GM12878 (cell line): ENCODE measurements around the gene LYRM4. TPM values are rescaled to one million over a fixed set of nuclear protein-coding genes. Genes with fewer than 3 reads are reported as not detected.

Source experiments
- ATAC-seq: fragments of 200-7000 bp; cut with Tn5 transposase; 3 replicates; pipeline ENCODE4 v1.9.1; 2020; ENCODE audit warnings: mild to moderate bottlenecking, moderate library complexity
- BruUV-seq: library from RNA; stranded (reverse); fragments of 400-500 nt; replicated peaks from 2 replicates; lab custom pipeline; 2021; lab: Mats Ljungman, UMichigan
- CTCF ChIA-PET: fragments of 300-600 bp; sonication (Branson Sonifier 250); formaldehyde crosslinking; extraction: SDS; loops from one replicate; lab custom pipeline; 2021; ENCODE audit warnings: inconsistent platforms; lab: Yijun Ruan, JAX
- POLR2A ChIA-PET: fragments of 350-600 bp; formaldehyde crosslinking; extraction: SDS; loops from one replicate; lab custom pipeline; 2021; ENCODE audit warnings: inconsistent platforms; lab: Charles Lee
- RAD21 ChIA-PET: fragments of 300-600 bp; sonication (Branson Sonifier 250); formaldehyde crosslinking; loops from one replicate; lab custom pipeline; 2023; ENCODE audit warnings: antibody characterized with exemption; ENCODE audit not compliant: unreplicated experiment; lab: Charles Lee
- SMC1A ChIA-PET: fragments of 300-600 bp; sonication (Branson Sonifier 250); formaldehyde crosslinking; loops from one replicate; lab custom pipeline; 2023; ENCODE audit not compliant: unreplicated experiment, uncharacterized antibody; lab: Charles Lee
- DNase-seq: peaks from one replicate; pipeline ENCODE4 v3.0.0-alpha.2; 2011; ENCODE audit warnings: low read depth, low spot score
- FAIRE-seq: peaks from 3 replicates; lab custom pipeline; 2011; peaks lifted over from hg19 to GRCh38; lab: Jason Lieb, UNC
- H2AFZ ChIP-seq: 2 replicates; pipeline ENCODE4 v1.6.0; 2011; ENCODE audit warnings: low read depth, low read length, control low read depth; ENCODE audit not compliant: control insufficient read depth
- H3K27ac ChIP-seq: 2 replicates; pipeline ENCODE4 v1.5.1; 2011; ENCODE audit warnings: control low read depth; ENCODE audit not compliant: control insufficient read depth, insufficient read depth
- H3K27me3 ChIP-seq, 2 experiments: replicated peaks in 1 of 2; 2 replicates each; pipeline versions ENCODE4 v1.6.0 to v1.6.1; 2011; ENCODE audit warnings: low read length in 1 of 2; ENCODE audit not compliant: control insufficient read depth in 2 of 2, insufficient read depth in 2 of 2
- H3K36me3 ChIP-seq, 2 experiments: 2 replicates each; pipeline ENCODE4 v1.5.1; 2011; ENCODE audit warnings: low read length in 1 of 2; ENCODE audit not compliant: control insufficient read depth in 2 of 2, insufficient read depth in 2 of 2
- H3K4me1 ChIP-seq: 2 replicates; pipeline ENCODE4 v1.6.1; 2011; ENCODE audit warnings: mild to moderate bottlenecking, low read length, moderate library complexity, mixed read lengths; ENCODE audit not compliant: control insufficient read depth, insufficient read depth
- H3K4me2 ChIP-seq: 2 replicates; pipeline ENCODE4 v1.6.0; 2011; ENCODE audit warnings: control low read depth; ENCODE audit not compliant: control insufficient read depth, insufficient read depth
- H3K4me3 ChIP-seq: fragments of 200-600 bp; sonication (generic); 2 replicates; pipeline ENCODE4 v1.5.1; 2016
- H3K79me2 ChIP-seq: 2 replicates; pipeline ENCODE4 v1.6.0; 2011; ENCODE audit warnings: low read length; ENCODE audit not compliant: control insufficient read depth, insufficient read depth
- H3K9ac ChIP-seq: 2 replicates; pipeline ENCODE4 v1.8.0; 2011; ENCODE audit warnings: low read length, control low read depth, mixed read lengths; ENCODE audit not compliant: control insufficient read depth, insufficient read depth
- H3K9me3 ChIP-seq: replicated peaks from 3 replicates; pipeline ENCODE4 v1.5.1; 2011; ENCODE audit warnings: mild to moderate bottlenecking, low read length; ENCODE audit not compliant: control insufficient read depth, insufficient read depth
- H4K20me1 ChIP-seq: 2 replicates; pipeline ENCODE4 v1.6.0; 2011; ENCODE audit not compliant: control insufficient read depth, insufficient read depth
- BCL11A ChIP-seq: IDR thresholded peaks from 2 replicates; pipeline ENCODE4 v1.6.1; 2011; ENCODE audit warnings: low read depth, low read length
- EP300 ChIP-seq, 2 experiments: fragments of 150-350 bp in 1 of 2; IDR thresholded peaks; 2 replicates each; pipeline ENCODE4 v1.6.1; 2011 to 2012; ENCODE audit warnings: low read depth in 2 of 2, low read length in 2 of 2, borderline replicate concordance in 1 of 2, improper control_type of control experiment in 1 of 2, inconsistent platforms in 1 of 2; ENCODE audit not compliant: control insufficient read depth in 1 of 2
- EZH2 ChIP-seq: IDR thresholded peaks from 2 replicates; pipeline ENCODE4 v1.6.1; 2012; ENCODE audit warnings: low read depth, mild to moderate bottlenecking, control low read depth, inconsistent platforms, low read length, borderline replicate concordance; ENCODE audit not compliant: control insufficient read depth
- JUND ChIP-seq: IDR thresholded peaks from 2 replicates; pipeline ENCODE4 v1.6.1; 2012; ENCODE audit warnings: low read depth, mild to moderate bottlenecking, low read length, improper control_type of control experiment, moderate library complexity
- KDM1A ChIP-seq: fragments of 200-600 bp; sonication (generic); IDR thresholded peaks from 2 replicates; pipeline ENCODE4 v1.6.1; 2016; ENCODE audit warnings: borderline replicate concordance
- RAD51 ChIP-seq: fragments of 450-650 bp; IDR thresholded peaks from 2 replicates; pipeline ENCODE4 v1.6.1; 2016; ENCODE audit warnings: moderate library complexity, mild to moderate bottlenecking, inconsistent platforms
- SIN3A ChIP-seq: IDR thresholded peaks from 2 replicates; pipeline ENCODE4 v1.6.1; 2012; ENCODE audit warnings: low read depth, low read length, improper control_type of control experiment
- SMAD5 ChIP-seq: IDR thresholded peaks from 2 replicates; pipeline ENCODE4 v1.6.1; 2016; ENCODE audit warnings: antibody characterized with exemption, low read depth
- ZNF217 ChIP-seq: fragments of 450-650 bp; IDR thresholded peaks from 2 replicates; pipeline ENCODE4 v1.6.1; 2017; ENCODE audit warnings: antibody characterized with exemption, mild to moderate bottlenecking
- ZNF274 ChIP-seq: IDR thresholded peaks from one replicate; pipeline ENCODE4 v1.8.0; 2011; ENCODE audit not compliant: insufficient read length, insufficient read depth
- WGBS: methylation state at CpG from one replicate; pipeline ENCODE4 v1.1.6; 2016; ENCODE audit warnings: low lambda C conversion rate; ENCODE audit not compliant: insufficient replicate concordance, insufficient coverage; ENCODE audit errors: missing lambda C conversion rate; 5-methylcytosine and 5-hydroxymethylcytosine counted together
- in situ Hi-C: fragments of 300-500 bp; cut with MboI; formaldehyde crosslinking; loops from 9 replicates; pipeline ENCODE4 v1.14.3; 2018; ENCODE audit warnings: mixed read lengths
- intact Hi-C: fragments of 100-400 bp; cut with micrococcal nuclease; formaldehyde crosslinking; loops from one replicate; pipeline ENCODE4 v1.14.2; 2022; ENCODE audit not compliant: unreplicated experiment
- polyA plus RNA-seq, 11 experiments: library from polyadenylated mRNA; depleted of rRNA in 4 of 11; unstranded in 6 of 11; stranded (reverse) in 5 of 11; fragments of >200 nt; fragmentation: Nextera tagmentation in 4 of 11; fragmentation: Illumina TruSeq in 1 of 11; extraction: Ambion mirVana in 4 of 11; extraction: Trizol in 1 of 11; gene quantifications; 1 replicate in 1 of 11; 2 replicates in 10 of 11; pipeline versions ENCODE4 v1.2.1 to v1.2.3, GENCODE V29; 2011 to 2016; ENCODE audit warnings: inconsistent platforms in 2 of 11, missing spikeins in 2 of 11, low read depth in 1 of 11
- total RNA-seq, 4 experiments: library from RNA; depleted of rRNA in 3 of 4; stranded (reverse); fragments of >200 nt in 3 of 4; fragmentation: Illumina TruSeq in 1 of 4; extraction: Trizol in 1 of 4; gene quantifications; 2 replicates each; pipeline versions ENCODE4 v1.2.1 to v1.2.3, GENCODE V29; 2013 to 2021
- TF ChIP-seq, protein P1 (sequence below): fragments of 450-650 bp; IDR thresholded peaks from 2 replicates; pipeline ENCODE4 v1.6.1; 2018; ENCODE audit warnings: mild to moderate bottlenecking, low read depth, moderate library complexity; ENCODE audit not compliant: partially characterized antibody

The LYRM4 gene
- total and polyA plus RNA-seq, 10 of the 15 experiments (the other 5 are each of a cell fraction or from before 2014, with no cell fraction given), result 32.7 to 66.8 (median 44.0) TPM

DNA sequence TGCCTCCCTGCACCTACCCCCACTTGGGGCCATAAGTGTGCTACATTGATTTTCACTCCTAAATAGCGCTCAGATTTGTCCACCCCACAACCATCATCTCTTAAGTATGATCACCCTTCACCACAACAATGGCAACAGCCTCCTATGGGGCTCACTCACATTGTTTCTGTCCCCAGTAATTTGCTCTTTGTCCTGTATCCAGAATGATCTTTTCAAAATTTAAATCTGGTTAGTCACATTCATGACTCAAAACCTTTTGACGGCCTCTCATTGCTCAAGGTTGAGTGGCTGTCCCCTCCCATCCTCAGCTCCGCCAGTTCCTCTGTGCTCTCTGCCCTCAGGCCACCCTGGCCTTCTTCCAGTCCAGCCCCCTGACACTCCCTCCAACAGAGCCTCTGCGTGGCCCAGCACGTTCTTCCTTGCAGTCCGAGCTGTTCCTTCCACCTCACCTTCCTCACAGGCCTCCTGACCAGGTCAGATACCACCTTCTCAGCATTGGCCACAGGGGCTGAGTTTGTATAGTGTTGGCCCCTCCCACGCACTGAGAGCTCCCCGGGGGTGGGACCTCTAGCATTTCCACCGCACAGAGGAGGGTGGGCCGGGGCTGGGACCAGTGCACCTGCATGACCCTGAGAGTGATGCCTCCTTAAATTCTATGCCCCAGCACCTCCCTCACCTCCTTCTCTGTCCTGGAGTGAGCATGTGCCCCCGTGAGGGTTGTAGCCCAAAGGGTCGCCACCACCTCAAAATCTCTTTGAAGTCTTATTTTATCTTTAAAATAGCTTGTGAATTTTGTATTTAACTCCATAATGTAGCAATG is 178.1 kb downstream of the LYRM4 start:
- Histone ChIP-seq H3K36me3 (no peaks in the 10 kb centered on the region), H3K9me3 (no peaks in the 10 kb centered on the region; the same call in 2 of the 3 replicates), H3K4me3 (no peak overlapping the region), H2AFZ (no peak overlapping the region), H3K9ac (no peak overlapping the region), H3K27me3 (peaks cover 8 to 12% of the 10 kb centered on the region in 2 experiments), H3K79me2 (no peaks in the 10 kb centered on the region), H3K27ac (no peak overlapping the region), H3K4me2 (no peak overlapping the region), H4K20me1 (no peaks in the 10 kb centered on the region), H3K4me1 (peaks cover 7% of the 10 kb centered on the region)
- ChIA-PET SMC1A (no interaction called here), POLR2A (no interaction called here), RAD21 (interaction anchor here (0.8 kb wide), 1 partner anchor 15 kb away, joined by 3 read pairs; no protein-coding TSS in a partner anchor), CTCF (no interaction called here)
- TF ChIP-seq JUND (no peak), SIN3A (no peak), SMAD5 (no peak), EP300 (IDR thresholded peaks at IDR 0.05; ENCODE audit: borderline replicate concordance in 1 of 2, control insufficient read depth in 1 of 2, low read depth in 2 of 2, low read length in 2 of 2) (no peak), EZH2 (no peak), ZNF274 (no peak), RAD51 (no peak), KDM1A (no peak), ZNF217 (no peak), BCL11A (no peak)
- TF ChIP-seq, protein P1, sequence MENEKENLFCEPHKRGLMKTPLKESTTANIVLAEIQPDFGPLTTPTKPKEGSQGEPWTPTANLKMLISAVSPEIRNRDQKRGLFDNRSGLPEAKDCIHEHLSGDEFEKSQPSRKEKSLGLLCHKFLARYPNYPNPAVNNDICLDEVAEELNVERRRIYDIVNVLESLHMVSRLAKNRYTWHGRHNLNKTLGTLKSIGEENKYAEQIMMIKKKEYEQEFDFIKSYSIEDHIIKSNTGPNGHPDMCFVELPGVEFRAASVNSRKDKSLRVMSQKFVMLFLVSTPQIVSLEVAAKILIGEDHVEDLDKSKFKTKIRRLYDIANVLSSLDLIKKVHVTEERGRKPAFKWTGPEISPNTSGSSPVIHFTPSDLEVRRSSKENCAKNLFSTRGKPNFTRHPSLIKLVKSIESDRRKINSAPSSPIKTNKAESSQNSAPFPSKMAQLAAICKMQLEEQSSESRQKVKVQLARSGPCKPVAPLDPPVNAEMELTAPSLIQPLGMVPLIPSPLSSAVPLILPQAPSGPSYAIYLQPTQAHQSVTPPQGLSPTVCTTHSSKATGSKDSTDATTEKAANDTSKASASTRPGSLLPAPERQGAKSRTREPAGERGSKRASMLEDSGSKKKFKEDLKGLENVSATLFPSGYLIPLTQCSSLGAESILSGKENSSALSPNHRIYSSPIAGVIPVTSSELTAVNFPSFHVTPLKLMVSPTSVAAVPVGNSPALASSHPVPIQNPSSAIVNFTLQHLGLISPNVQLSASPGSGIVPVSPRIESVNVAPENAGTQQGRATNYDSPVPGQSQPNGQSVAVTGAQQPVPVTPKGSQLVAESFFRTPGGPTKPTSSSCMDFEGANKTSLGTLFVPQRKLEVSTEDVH, result no peak
- FAIRE-seq, result no peak
- intact Hi-C loops, result no loop called here
- no TSS peak for BruUV-seq
- 78% methylated on average over 12 of the region's 12 CpGs for WGBS
- ATAC-seq, result no peak
- in situ Hi-C loops, result no loop called here
- no peak for DNase-seq
